Bronchial epithelial cell (primary cell): Measurements from ENCODE around the gene EPDR1. TPM values are rescaled to one million over a fixed set of nuclear protein-coding genes. Genes with fewer than 3 reads are reported as not detected.

ENCODE experiments used
- DNase-seq: peaks from one replicate; pipeline ENCODE4 v3.0.0-alpha.2; 2010; ENCODE audit warnings: low read depth
- FAIRE-seq: peaks from 2 replicates; lab custom pipeline; 2011; peaks lifted over from hg19 to GRCh38; lab: Jason Lieb, UNC
- H3K27me3 ChIP-seq: 2 replicates; pipeline ENCODE4 v1.5.1; 2011; ENCODE audit warnings: low read length; ENCODE audit not compliant: control insufficient read depth, insufficient read depth
- H3K36me3 ChIP-seq: 2 replicates; pipeline ENCODE4 v1.5.1; 2011; ENCODE audit warnings: low read length; ENCODE audit not compliant: control insufficient read depth, insufficient read depth
- H3K4me3 ChIP-seq: 2 replicates; pipeline ENCODE4 v1.5.1; 2011; ENCODE audit warnings: mild to moderate bottlenecking, low read depth, low read length, control low read depth
- total RNA-seq: library from RNA; depleted of rRNA; stranded (reverse); fragments of >200 nt; gene quantifications from 2 replicates; pipeline ENCODE4 v1.2.1, GENCODE V29; 2014
- TF ChIP-seq, protein P1 (sequence below): IDR thresholded peaks from 2 replicates; pipeline ENCODE4 v1.5.1; 2011; ENCODE audit warnings: mild to moderate bottlenecking, moderate library complexity, low read length, control low read depth, inconsistent platforms; ENCODE audit not compliant: insufficient read depth, severe bottlenecking

EPDR1 gene
- total RNA-seq, 1 donor from 2014 or later = 5.3 TPM

DNA sequence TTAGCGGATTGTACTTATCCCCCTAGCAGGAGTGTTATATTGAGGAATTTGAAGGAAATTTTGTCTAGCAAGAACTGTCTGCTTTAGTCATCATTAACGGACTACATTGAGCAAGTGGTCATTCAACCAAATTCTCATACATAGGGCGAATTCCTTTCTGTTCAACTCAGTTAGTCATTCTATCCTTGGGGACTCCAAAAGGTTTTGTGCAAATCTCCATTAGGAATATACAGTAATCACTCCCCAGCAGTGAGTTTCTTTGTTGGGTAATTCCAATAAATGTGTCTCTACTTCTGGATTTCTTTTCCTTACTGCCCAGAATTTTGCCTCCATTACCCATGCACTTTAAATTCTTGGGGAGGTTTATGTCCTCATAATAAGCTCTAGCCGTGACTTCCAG lies 51.1 kb downstream of the EPDR1 start:
- no peak for FAIRE-seq
- DNase-seq = no peak
- TF ChIP-seq, protein P1, sequence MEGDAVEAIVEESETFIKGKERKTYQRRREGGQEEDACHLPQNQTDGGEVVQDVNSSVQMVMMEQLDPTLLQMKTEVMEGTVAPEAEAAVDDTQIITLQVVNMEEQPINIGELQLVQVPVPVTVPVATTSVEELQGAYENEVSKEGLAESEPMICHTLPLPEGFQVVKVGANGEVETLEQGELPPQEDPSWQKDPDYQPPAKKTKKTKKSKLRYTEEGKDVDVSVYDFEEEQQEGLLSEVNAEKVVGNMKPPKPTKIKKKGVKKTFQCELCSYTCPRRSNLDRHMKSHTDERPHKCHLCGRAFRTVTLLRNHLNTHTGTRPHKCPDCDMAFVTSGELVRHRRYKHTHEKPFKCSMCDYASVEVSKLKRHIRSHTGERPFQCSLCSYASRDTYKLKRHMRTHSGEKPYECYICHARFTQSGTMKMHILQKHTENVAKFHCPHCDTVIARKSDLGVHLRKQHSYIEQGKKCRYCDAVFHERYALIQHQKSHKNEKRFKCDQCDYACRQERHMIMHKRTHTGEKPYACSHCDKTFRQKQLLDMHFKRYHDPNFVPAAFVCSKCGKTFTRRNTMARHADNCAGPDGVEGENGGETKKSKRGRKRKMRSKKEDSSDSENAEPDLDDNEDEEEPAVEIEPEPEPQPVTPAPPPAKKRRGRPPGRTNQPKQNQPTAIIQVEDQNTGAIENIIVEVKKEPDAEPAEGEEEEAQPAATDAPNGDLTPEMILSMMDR = no peak

DNA sequence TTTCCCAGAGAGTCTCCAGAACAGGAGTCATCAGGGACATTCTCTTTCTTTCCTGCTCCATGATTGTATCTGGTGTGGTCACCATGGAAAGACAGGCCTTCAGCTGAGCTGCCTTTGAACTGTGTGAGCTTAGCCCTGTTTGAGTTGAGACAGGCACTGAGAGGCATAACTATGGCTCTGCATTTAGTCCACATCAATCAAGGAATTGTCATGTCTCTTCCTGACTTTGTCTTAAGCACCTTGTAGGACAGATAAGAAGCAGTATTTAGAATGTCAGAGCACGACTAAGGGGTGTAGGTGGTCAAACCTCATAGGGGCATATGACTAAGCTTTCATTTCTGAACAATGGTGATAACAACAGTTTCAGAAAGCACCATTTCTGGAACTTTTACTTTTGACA lies 53.5 kb downstream of the EPDR1 start:
- DNase-seq (no peak), FAIRE-seq (no peak)
- TF ChIP-seq, protein P1 = no peak
- no peak overlapping the region for H3K4me3 ChIP-seq
- no peaks in the 10 kb centered on the region for H3K27me3 ChIP-seq
- no peaks in the 10 kb centered on the region for H3K36me3 ChIP-seq

More for the DNA sequence above, 51.1 kb downstream of the EPDR1 start:
- H3K4me3 ChIP-seq = no peak overlapping the region
- H3K27me3 ChIP-seq = no peaks in the 10 kb centered on the region
- H3K36me3 ChIP-seq = no peaks in the 10 kb centered on the region

DNA sequence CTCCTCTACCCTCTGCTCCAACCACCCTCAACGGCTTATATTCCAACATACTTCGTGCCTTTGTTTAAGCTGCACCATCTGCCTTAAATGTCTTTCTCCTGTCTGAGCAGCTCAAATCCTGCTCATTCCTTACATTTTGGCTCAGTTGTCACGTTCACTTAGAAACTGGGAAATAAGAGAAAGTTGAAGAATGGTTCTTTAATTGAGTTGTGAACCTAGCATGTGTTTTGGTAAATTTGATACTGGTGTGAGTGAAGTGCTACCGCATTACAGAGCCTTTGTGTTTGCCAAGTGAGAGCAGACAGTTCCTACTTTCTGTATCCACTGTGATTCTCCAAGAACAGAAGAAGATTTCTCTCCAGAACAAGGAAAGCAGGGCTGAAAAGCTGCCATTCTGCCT lies 54.3 kb downstream of the EPDR1 start:
- Histone ChIP-seq H3K4me3 (no peak overlapping the region), H3K27me3 (no peaks in the 10 kb centered on the region), H3K36me3 (no peaks in the 10 kb centered on the region)
- DNase-seq (no peak), FAIRE-seq (no peak)
- TF ChIP-seq, protein P1 = no peak

DNA sequence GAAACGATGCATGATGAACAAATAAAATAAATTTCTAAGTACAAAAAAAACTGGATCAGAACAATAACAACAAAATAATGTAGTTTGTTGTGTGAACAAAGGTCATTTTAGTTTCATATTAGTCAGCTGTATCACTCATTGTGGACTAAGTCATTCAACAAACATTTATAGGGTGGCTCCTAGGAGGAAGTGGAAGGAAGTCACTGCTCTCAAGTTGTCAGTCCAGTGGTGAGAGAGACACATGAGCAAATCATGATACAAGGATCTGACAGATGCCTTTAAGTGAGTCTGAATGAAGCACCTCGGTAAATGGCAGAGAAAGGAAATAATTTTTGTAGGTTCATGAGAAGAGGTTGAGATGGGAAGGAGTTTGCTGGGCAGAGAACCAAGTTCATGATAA lies 56.8 kb downstream of the EPDR1 start:
- Histone ChIP-seq H3K27me3 (no peaks in the 10 kb centered on the region), H3K4me3 (no peak overlapping the region), H3K36me3 (no peaks in the 10 kb centered on the region)
- FAIRE-seq (no peak), DNase-seq (peak; percentile 90)
- TF ChIP-seq, protein P1 = no peak

DNA sequence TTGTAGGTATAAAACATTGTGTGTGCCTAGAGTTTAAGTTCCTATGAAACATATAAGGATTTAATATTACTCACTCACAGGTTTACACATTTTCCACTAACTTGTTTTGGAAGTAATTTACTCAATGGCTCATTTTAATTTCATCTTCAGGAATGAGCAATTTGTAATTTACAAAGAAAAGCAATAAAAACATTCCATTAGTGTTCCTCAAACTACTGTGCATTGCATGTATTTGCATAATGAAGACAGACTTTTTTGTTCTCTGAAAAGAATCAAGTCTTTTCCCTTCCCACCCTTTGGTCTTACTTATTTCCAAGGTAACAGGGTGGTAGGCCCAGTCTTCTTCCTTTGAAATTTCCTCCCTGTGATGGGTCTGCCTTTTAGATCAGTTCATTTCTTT lies 61.2 kb downstream of the EPDR1 start:
- DNase-seq (no peak), FAIRE-seq (no peak)
- Histone ChIP-seq H3K4me3 (no peak overlapping the region), H3K27me3 (no peaks in the 10 kb centered on the region), H3K36me3 (no peaks in the 10 kb centered on the region)
- TF ChIP-seq, protein P1 = no peak

DNA sequence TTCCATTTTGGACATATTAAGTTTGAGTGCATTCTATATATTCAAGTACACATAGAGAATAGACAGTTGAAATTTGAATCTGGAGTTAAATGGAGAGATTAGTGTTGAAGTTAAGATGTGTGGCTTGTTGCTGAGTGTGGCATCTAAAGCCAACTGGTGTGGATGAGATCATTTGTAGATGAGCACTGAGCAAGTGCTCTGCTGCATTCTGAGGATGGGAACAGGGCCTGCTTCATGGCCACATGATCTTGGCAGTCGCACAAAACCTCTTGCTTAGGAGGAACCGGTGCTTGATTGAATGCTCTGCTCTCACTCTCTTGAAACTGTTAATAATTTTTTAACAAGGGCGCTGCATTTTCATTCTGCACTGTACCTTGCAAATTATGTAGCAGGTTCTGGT lies 62.0 kb downstream of the EPDR1 start:
- TF ChIP-seq, protein P1 = no peak
- no peak overlapping the region for H3K4me3 ChIP-seq
- DNase-seq (no peak), FAIRE-seq (no peak)
- no peaks in the 10 kb centered on the region for H3K27me3 ChIP-seq
- H3K36me3 ChIP-seq = no peaks in the 10 kb centered on the region
